ENCODE measurements around the gene CLMP. TPM values are rescaled to one million over a fixed set of nuclear protein-coding genes. Genes with fewer than 3 reads are reported as not detected.
A peak's percentile ranks its signal among the peaks of the same experiment; 100 is the strongest.

The CLMP gene
- total RNA-seq, 1 experiment from 2014 or later: 3.2 TPM

DNA sequence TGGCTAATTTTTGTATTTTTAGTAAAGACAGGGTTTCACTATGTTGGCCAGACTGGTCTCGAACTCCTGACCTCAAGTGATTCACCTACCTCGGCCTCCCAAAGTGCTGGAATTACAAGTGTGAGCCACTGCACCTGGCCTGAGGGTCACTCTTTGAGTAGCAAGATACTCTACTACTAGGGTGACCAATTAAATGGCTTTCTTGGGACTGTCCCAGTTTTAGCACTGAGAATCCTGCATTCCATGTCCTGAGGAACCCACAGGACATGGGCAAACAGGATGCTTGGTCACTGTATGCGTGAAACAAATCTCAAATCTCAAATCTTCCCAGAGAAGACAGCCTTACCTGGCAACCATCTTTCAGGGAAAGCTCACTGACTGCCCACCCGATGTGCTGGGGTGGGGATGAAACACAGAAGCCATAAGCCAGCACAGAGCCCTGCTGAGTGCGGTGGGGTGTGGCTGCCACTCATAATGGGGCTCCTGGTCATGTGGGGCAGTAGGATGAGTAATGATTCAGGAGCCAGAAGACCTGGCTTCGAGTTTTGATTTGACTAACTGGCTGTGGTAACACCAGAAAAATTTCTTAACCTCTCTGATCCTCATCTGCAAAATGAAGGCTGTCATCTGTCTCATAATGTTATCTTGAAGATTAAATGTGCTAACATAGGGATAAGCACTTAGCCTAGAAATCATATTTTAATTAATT is 11.5 kb downstream of the CLMP start:
- Histone ChIP-seq H3K27ac (ENCODE audit: low read depth, low read length) (no peak overlapping the region), H3K4me3 (replicated peaks in 1 of 2; ENCODE audit: low read depth in 1 of 2, low read length in 2 of 2) (no peak overlapping the region), H3K9me3 (ENCODE audit: control insufficient read depth in 1 of 2, insufficient read depth in 1 of 2, low read depth in 1 of 2, low read length in 2 of 2) (no peaks in the 10 kb centered on the region), H3K9ac (ENCODE audit: low read length) (no peak overlapping the region), H3K36me3 (ENCODE audit: control insufficient read depth in 1 of 2, insufficient read depth in 2 of 2, low read length in 2 of 2) (no peaks in the 10 kb centered on the region), H3K79me2 (ENCODE audit: insufficient read depth, low read length) (no peaks in the 10 kb centered on the region), H3K9me2 (ENCODE audit: insufficient read depth) (no peaks in the 10 kb centered on the region), H4K20me1 (ENCODE audit: insufficient read depth) (no peaks in the 10 kb centered on the region), H3K27me3 (ENCODE audit: insufficient read depth, low read length) (no peaks in the 10 kb centered on the region), H3K4me2 (ENCODE audit: low read length) (peak overlapping the region; percentile 61), H2AFZ (ENCODE audit: low read depth, low read length, poor library complexity, severe bottlenecking) (peak overlapping the region; percentile 79), H3K4me1 (ENCODE audit: control insufficient read depth in 1 of 2, insufficient read depth in 2 of 2, low read length in 2 of 2) (peaks cover 0 to 17% of the 10 kb centered on the region in 2 experiments; a peak in 2 of 4 replicates)
- ChIA-PET CTCF (no interaction called here), POLR2A (no interaction called here), RAD21 (ENCODE audit: low non-redundant PET in 1 of 2, low total read pairs in 2 of 2, uncharacterized antibody in 2 of 2, unreplicated experiment in 2 of 2) (no interaction called here)
- DNase-seq (ENCODE audit: low read depth, low spot score) (no peak), ATAC-seq (peak; percentile 62; the same call in 1 of the 2 replicates)
- intact Hi-C loops (cut with micrococcal nuclease): no loop called here
- BruUV-seq (replicated peaks): no TSS peak
- no peak for TF ChIP-seq POLR2AphosphoS5 (IDR thresholded peaks at IDR 0.05; ENCODE audit: low read depth, low read length)
- TF ChIP-seq CBX3 (IDR thresholded peaks at IDR 0.05; ENCODE audit: low read depth): no peak
- TF ChIP-seq POLR2A (IDR thresholded peaks at IDR 0.05; ENCODE audit: borderline replicate concordance, extremely low read depth, insufficient read depth, insufficient read length): no peak
- TF ChIP-seq JUND (IDR thresholded peaks at IDR 0.05): no peak
- TF ChIP-seq, protein P1, sequence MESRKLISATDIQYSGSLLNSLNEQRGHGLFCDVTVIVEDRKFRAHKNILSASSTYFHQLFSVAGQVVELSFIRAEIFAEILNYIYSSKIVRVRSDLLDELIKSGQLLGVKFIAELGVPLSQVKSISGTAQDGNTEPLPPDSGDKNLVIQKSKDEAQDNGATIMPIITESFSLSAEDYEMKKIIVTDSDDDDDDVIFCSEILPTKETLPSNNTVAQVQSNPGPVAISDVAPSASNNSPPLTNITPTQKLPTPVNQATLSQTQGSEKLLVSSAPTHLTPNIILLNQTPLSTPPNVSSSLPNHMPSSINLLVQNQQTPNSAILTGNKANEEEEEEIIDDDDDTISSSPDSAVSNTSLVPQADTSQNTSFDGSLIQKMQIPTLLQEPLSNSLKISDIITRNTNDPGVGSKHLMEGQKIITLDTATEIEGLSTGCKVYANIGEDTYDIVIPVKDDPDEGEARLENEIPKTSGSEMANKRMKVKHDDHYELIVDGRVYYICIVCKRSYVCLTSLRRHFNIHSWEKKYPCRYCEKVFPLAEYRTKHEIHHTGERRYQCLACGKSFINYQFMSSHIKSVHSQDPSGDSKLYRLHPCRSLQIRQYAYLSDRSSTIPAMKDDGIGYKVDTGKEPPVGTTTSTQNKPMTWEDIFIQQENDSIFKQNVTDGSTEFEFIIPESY (IDR thresholded peaks at IDR 0.05; ENCODE audit: extremely low read depth, insufficient replicate concordance, low read length): no peak
- no peak for TF ChIP-seq YY1 (IDR thresholded peaks at IDR 0.05; ENCODE audit: extremely low read depth, insufficient replicate concordance, low read depth, low read length)
- no peak for TF ChIP-seq ELF1 (IDR thresholded peaks at IDR 0.05; ENCODE audit: borderline replicate concordance, low read depth)
- no peak for TF ChIP-seq EZH2 (IDR thresholded peaks at IDR 0.05)
- TF ChIP-seq ZFX (IDR thresholded peaks at IDR 0.05): no peak
- TF ChIP-seq EZH2phosphoT487 (IDR thresholded peaks at IDR 0.05; ENCODE audit: borderline replicate concordance): no peak
- TF ChIP-seq, protein P2, sequence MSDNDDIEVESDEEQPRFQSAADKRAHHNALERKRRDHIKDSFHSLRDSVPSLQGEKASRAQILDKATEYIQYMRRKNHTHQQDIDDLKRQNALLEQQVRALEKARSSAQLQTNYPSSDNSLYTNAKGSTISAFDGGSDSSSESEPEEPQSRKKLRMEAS (IDR thresholded peaks at IDR 0.05): no peak
- TF ChIP-seq, protein P3, sequence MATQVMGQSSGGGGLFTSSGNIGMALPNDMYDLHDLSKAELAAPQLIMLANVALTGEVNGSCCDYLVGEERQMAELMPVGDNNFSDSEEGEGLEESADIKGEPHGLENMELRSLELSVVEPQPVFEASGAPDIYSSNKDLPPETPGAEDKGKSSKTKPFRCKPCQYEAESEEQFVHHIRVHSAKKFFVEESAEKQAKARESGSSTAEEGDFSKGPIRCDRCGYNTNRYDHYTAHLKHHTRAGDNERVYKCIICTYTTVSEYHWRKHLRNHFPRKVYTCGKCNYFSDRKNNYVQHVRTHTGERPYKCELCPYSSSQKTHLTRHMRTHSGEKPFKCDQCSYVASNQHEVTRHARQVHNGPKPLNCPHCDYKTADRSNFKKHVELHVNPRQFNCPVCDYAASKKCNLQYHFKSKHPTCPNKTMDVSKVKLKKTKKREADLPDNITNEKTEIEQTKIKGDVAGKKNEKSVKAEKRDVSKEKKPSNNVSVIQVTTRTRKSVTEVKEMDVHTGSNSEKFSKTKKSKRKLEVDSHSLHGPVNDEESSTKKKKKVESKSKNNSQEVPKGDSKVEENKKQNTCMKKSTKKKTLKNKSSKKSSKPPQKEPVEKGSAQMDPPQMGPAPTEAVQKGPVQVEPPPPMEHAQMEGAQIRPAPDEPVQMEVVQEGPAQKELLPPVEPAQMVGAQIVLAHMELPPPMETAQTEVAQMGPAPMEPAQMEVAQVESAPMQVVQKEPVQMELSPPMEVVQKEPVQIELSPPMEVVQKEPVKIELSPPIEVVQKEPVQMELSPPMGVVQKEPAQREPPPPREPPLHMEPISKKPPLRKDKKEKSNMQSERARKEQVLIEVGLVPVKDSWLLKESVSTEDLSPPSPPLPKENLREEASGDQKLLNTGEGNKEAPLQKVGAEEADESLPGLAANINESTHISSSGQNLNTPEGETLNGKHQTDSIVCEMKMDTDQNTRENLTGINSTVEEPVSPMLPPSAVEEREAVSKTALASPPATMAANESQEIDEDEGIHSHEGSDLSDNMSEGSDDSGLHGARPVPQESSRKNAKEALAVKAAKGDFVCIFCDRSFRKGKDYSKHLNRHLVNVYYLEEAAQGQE (IDR thresholded peaks at IDR 0.05; ENCODE audit: low read depth): no peak

Data from HCT116 (cell line).